Endothelial cell of umbilical vein (primary cell): ENCODE results near the gene CNTNAP2. TPM values are rescaled to one million over a fixed set of nuclear protein-coding genes. Genes with fewer than 3 reads are reported as not detected.

Source experiments
- BruUV-seq: library from RNA; stranded (reverse); fragments of 400-500 nt; replicated peaks from 2 replicates; lab custom pipeline; 2021; lab: Mats Ljungman, UMichigan
- CTCF ChIA-PET: fragments of 300-600, 350-600 bp; sonication (Branson Sonifier 250); formaldehyde crosslinking; loops from one replicate; lab custom pipeline; 2021; ENCODE audit warnings: antibody characterized with exemption, inconsistent platforms; lab: Charles Lee
- POLR2A ChIA-PET: fragments of 300-600, 350-600 bp; sonication (Branson Sonifier 250); formaldehyde crosslinking; loops from one replicate; lab custom pipeline; 2021; ENCODE audit warnings: antibody characterized with exemption, inconsistent platforms; lab: Charles Lee
- DNase-seq: peaks from one replicate; pipeline ENCODE4 v3.0.0-alpha.2; 2011; ENCODE audit warnings: low read depth, low spot score
- FAIRE-seq: peaks from 2 replicates; lab custom pipeline; 2011; peaks lifted over from hg19 to GRCh38; lab: Jason Lieb, UNC
- H2AFZ ChIP-seq: 2 replicates; pipeline ENCODE4 v1.6.0; 2012; ENCODE audit warnings: low read depth, low read length, control low read depth, inconsistent platforms
- H3K27ac ChIP-seq: 2 replicates; pipeline ENCODE4 v1.5.1; 2011; ENCODE audit warnings: low read depth, mild to moderate bottlenecking, control low read depth, low read length, moderate library complexity; ENCODE audit not compliant: insufficient read depth
- H3K27me3 ChIP-seq, 2 experiments: 2 replicates each; pipeline versions ENCODE4 v1.6.0 to v1.6.1; 2011; ENCODE audit warnings: low read length in 2 of 2, mixed read lengths in 1 of 2; ENCODE audit not compliant: control insufficient read depth in 2 of 2, insufficient read depth in 2 of 2
- H3K36me3 ChIP-seq, 2 experiments: 2 replicates in 1 of 2; 3 replicates in 1 of 2; pipeline ENCODE4 v1.5.1; 2011; ENCODE audit warnings: low read length in 2 of 2, mild to moderate bottlenecking in 1 of 2, moderate library complexity in 1 of 2; ENCODE audit not compliant: control insufficient read depth in 2 of 2, insufficient read depth in 2 of 2; ENCODE audit errors: extremely low read depth in 1 of 2
- H3K4me1 ChIP-seq: 3 replicates; pipeline ENCODE4 v1.5.1; 2011; ENCODE audit warnings: mild to moderate bottlenecking, low read length; ENCODE audit not compliant: control insufficient read depth, insufficient read depth; ENCODE audit errors: extremely low read depth
- H3K4me2 ChIP-seq: 2 replicates; pipeline ENCODE4 v1.6.1; 2011; ENCODE audit warnings: low read length, control low read depth, mixed read lengths; ENCODE audit not compliant: insufficient read depth
- H3K4me3 ChIP-seq, 3 experiments: fragments of 200-600 bp in 1 of 3; sonication (generic), shearing (Covaris generic) in 1 of 3; replicated peaks in 1 of 3; 2 replicates each; pipeline ENCODE4 v1.5.1; 2011 to 2016; ENCODE audit warnings: control low read depth in 3 of 3, low read length in 3 of 3, mild to moderate bottlenecking in 2 of 3, inconsistent platforms in 1 of 3, low read depth in 1 of 3, moderate library complexity in 1 of 3; ENCODE audit not compliant: insufficient read depth in 1 of 3
- H3K79me2 ChIP-seq: 2 replicates; pipeline ENCODE4 v1.6.0; 2012; ENCODE audit warnings: low read length, inconsistent platforms; ENCODE audit not compliant: control insufficient read depth, insufficient read depth
- H3K9ac ChIP-seq: replicated peaks from 2 replicates; pipeline ENCODE3; 2011; ENCODE audit warnings: low read length, control low read depth; ENCODE audit not compliant: insufficient read depth; ENCODE audit errors: extremely low read depth
- H3K9me1 ChIP-seq: replicated peaks from 3 replicates; pipeline ENCODE4 v1.6.0; 2011; ENCODE audit warnings: mild to moderate bottlenecking, low read length; ENCODE audit not compliant: control insufficient read depth, insufficient read depth; ENCODE audit errors: extremely low read depth
- H3K9me3 ChIP-seq: replicated peaks from 2 replicates; pipeline ENCODE4 v1.5.1; 2012; ENCODE audit warnings: low read length, inconsistent platforms; ENCODE audit not compliant: control insufficient read depth, insufficient read depth
- H4K20me1 ChIP-seq: replicated peaks from 2 replicates; pipeline ENCODE3; 2011; ENCODE audit warnings: mild to moderate bottlenecking, low read length; ENCODE audit not compliant: control insufficient read depth, insufficient read depth; ENCODE audit errors: extremely low read depth
- CTCF ChIP-seq, 2 donors: IDR thresholded peaks; 1 replicate in 1 of 2; 2 replicates in 1 of 2; pipeline ENCODE4 v1.5.1; 2011; ENCODE audit warnings: low read length in 2 of 2, mild to moderate bottlenecking in 2 of 2, moderate library complexity in 2 of 2, control low read depth in 1 of 2, inconsistent platforms in 1 of 2, low read depth in 1 of 2; ENCODE audit not compliant: insufficient read depth in 1 of 2; ENCODE audit errors: extremely low read depth in 1 of 2
- EZH2 ChIP-seq: IDR thresholded peaks from 2 replicates; pipeline ENCODE4 v1.6.1; 2012; ENCODE audit warnings: borderline replicate concordance, low read depth, mild to moderate bottlenecking, moderate library complexity, low read length, inconsistent platforms; ENCODE audit not compliant: severe bottlenecking
- FOS ChIP-seq: IDR thresholded peaks from 2 replicates; pipeline ENCODE4 v1.6.1; 2011; ENCODE audit warnings: mild to moderate bottlenecking, low read length, moderate library complexity, borderline replicate concordance; ENCODE audit not compliant: insufficient read depth
- GATA2 ChIP-seq: IDR thresholded peaks from 2 replicates; pipeline ENCODE4 v1.7.0; 2011; ENCODE audit warnings: low read depth, mild to moderate bottlenecking, moderate library complexity, mixed read lengths, low read length; ENCODE audit not compliant: insufficient read length, insufficient read depth
- JUN ChIP-seq: IDR thresholded peaks from 2 replicates; pipeline ENCODE4 v1.6.1; 2011; ENCODE audit warnings: borderline replicate concordance, low read depth; ENCODE audit not compliant: insufficient read length, insufficient read depth
- MAX ChIP-seq: IDR thresholded peaks from 2 replicates; pipeline ENCODE4 v1.6.1; 2011; ENCODE audit not compliant: insufficient read depth, insufficient read length
- MYC ChIP-seq: IDR thresholded peaks from one replicate; pipeline ENCODE4 v1.6.1; 2011; ENCODE audit warnings: mild to moderate bottlenecking, low read depth, low read length
- POLR2A ChIP-seq: IDR thresholded peaks from 2 replicates; pipeline ENCODE4 v1.6.1; 2012; ENCODE audit warnings: low read depth, mild to moderate bottlenecking, control low read depth, low read length
- POLR2AphosphoS5 ChIP-seq: IDR thresholded peaks from 2 replicates; pipeline ENCODE4 v1.6.1; 2012; ENCODE audit warnings: low read depth, mild to moderate bottlenecking, control low read depth, low read length, moderate library complexity; ENCODE audit not compliant: insufficient read depth
- dilution Hi-C: fragments of 300-500 bp; cut with MboI; formaldehyde crosslinking; loops from one replicate; pipeline ENCODE4 v1.15.0; 2019; ENCODE audit warnings: low sequenced_read_pairs; ENCODE audit not compliant: extremely low pct_ligation_motif_present
- intact Hi-C: fragments of 100-400 bp; cut with micrococcal nuclease; formaldehyde crosslinking; loops from one replicate; pipeline ENCODE4 v1.10.0; 2022
- polyA plus RNA-seq, 4 experiments: library from polyadenylated mRNA; depleted of rRNA in 3 of 4; stranded (reverse) in 3 of 4; unstranded in 1 of 4; fragments of >200 nt; gene quantifications; 2 replicates each; pipeline versions ENCODE4 v1.2.1 to v1.2.3, GENCODE V29; 2011 to 2012; ENCODE audit warnings: missing spikeins in 1 of 4
- total RNA-seq: library from RNA; stranded (reverse); gene quantifications from 2 replicates; pipeline ENCODE4 v1.2.3, GENCODE V29; 2021

Gene CNTNAP2
- total and polyA plus RNA-seq, 2 donors (not counting 3 experiments of a cell fraction or from before 2014, with no cell fraction given) = not detected

- DNase-seq = no peak
- TF ChIP-seq JUN (no peak), POLR2A (no peak), MYC (no peak), CTCF (IDR thresholded peaks at IDR 0.05; ENCODE audit: extremely low read depth in 1 of 2, insufficient read depth in 1 of 2, low read depth in 1 of 2, low read length in 2 of 2) (no peak), POLR2AphosphoS5 (no peak), EZH2 (no peak), FOS (no peak), MAX (no peak), GATA2 (no peak)
- ChIA-PET CTCF (no interaction called here), POLR2A (no interaction called here)
- intact Hi-C loops (no loop called here), dilution Hi-C loops (no loop called here)
- H2AFZ ChIP-seq = no peak overlapping the region
- H3K27ac ChIP-seq = no peak overlapping the region
- H3K9me3 ChIP-seq = peaks cover 3% of the 10 kb centered on the region
- no peaks in the 10 kb centered on the region for H3K36me3 ChIP-seq
- no peaks in the 10 kb centered on the region for H3K27me3 ChIP-seq
- no peak for FAIRE-seq
- no peaks in the 10 kb centered on the region for H3K4me1 ChIP-seq
- no TSS peak for BruUV-seq
- H3K9ac ChIP-seq = no peak overlapping the region
- no peak overlapping the region for H3K4me2 ChIP-seq
- no peak overlapping the region for H3K4me3 ChIP-seq
- no peaks in the 10 kb centered on the region for H4K20me1 ChIP-seq
- H3K79me2 ChIP-seq = no peaks in the 10 kb centered on the region
- H3K9me1 ChIP-seq = no peaks in the 10 kb centered on the region
Observed at GRCh38 chr7:146355216-146355615, 238.6 kb downstream of the CNTNAP2 start.
